Left kidney (tissue), 2 donors: ENCODE measurements around the gene CANT1. TPM values are rescaled to one million over a fixed set of nuclear protein-coding genes. Genes with fewer than 3 reads are reported as not detected.
"Not testable (repeated sequence)": the region's sequence is repeated elsewhere in the genome, so short reads cannot be mapped to it uniquely, and the experiment has no call there.

Experiments
- DNase-seq: peaks from one replicate; pipeline ENCODE4 v3.0.0-alpha.2; 2013
- polyA plus RNA-seq: library from polyadenylated mRNA; unstranded; fragments of 120-200 nt; gene quantifications from one replicate; pipeline ENCODE4 v1.2.1, GENCODE V29; 2013; ENCODE audit not compliant: insufficient read length

The CANT1 gene
- polyA plus RNA-seq, 1 donor: 44.8 TPM

DNA sequence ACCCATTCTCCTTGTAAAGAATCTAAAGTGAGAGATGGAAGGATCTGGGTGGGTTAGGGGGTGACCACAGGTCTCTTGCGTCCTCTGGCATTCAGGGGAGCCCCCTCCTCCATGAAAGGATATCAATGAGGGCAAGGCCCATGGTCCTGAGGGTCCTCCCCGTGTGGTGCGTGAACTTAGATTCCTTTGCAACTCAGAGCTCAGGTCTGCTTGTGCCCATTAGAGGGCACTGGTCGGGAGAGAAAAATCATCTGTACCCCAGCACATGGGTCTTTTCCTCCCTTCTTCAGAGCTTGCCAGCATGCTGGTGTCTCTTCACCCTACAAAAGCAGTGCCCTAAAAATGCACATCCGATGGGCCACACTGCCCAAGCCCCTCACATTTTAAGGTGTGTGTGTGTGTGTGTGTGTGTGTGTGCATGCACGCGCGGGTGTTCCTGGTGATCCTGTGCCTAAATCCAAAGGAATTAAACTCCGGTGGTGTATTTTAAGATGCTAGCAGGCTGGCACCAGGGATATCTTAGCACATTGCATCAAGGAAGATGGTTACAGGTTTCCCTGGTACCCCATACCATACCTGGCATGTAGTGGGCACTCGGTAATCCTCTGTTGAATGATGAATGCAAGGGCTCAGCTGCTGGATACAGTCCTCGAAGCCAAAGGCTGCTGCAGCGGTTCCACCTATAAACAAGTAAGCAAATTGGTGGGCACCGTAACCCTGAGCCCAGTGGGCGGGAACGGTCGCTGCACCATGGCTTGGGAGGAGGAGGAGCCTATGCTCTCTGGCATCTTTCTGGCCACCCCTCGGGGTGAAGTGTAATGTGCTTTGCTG is 19.1 kb upstream of the CANT1 start:
- no peak for DNase-seq

- DNase-seq: no peak
These were observed 18.4 kb upstream of the CANT1 start for GRCh38 chr17:79027925-79028491.

DNA sequence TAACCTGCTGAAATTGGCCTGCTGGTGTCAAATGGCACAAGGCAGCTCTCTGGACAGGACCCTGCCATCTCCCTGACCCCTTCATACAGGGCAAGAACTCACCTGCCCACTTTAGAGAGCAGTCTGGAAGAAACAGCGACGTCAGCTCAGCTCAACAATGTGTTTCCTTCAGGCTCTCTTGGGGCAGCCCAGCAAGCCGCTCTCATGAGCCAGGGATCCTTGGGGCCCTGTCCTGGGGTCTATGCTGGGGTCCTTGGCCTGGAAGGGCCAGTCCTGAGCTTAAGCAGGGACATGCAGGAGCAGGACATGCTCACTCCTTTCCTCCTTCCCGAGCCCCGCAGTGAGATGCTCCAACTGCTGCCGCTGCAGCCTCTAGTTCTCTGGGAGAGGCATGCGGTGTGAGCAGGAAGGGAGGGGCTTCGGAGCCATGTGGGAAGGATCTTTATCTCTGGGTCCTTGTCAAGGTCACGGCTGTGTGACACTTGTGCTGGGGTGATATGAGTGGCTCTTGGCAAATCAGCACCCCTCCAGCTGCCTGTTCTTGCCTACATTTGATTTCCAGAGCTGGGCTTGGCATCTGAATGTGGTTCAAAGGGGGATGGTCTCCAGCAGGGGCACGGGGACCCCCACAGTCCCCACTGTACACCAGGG is 17.8 kb upstream of the CANT1 start:
- DNase-seq: no peak

GRCh38 chr17:79026376-79027273 is 17.1 kb upstream of the CANT1 start:
- no peak for DNase-seq

- no peak for DNase-seq
These were observed 15.6 kb upstream of the CANT1 start for GRCh38 chr17:79024901-79025737.

- peak; percentile 31 for DNase-seq
These were observed 14.6 kb upstream of the CANT1 start, which contains the start of gene C1QTNF1 for GRCh38 chr17:79023886-79024771. Gene C1QTNF1, plus strand, starts transcription at chr17:79024169. Its CDS starts 19,800 bp downstream, at chr17:79043969.

GRCh38 chr17:79023180-79023705 is 13.7 kb upstream of the CANT1 start:
- no peak for DNase-seq

- DNase-seq: no peak
These were observed 13.0 kb upstream of the CANT1 start for GRCh38 chr17:79022507-79022991.

GRCh38 chr17:79021929-79022328 is 12.4 kb upstream of the CANT1 start:
- not testable (repeated sequence) for DNase-seq

DNA sequence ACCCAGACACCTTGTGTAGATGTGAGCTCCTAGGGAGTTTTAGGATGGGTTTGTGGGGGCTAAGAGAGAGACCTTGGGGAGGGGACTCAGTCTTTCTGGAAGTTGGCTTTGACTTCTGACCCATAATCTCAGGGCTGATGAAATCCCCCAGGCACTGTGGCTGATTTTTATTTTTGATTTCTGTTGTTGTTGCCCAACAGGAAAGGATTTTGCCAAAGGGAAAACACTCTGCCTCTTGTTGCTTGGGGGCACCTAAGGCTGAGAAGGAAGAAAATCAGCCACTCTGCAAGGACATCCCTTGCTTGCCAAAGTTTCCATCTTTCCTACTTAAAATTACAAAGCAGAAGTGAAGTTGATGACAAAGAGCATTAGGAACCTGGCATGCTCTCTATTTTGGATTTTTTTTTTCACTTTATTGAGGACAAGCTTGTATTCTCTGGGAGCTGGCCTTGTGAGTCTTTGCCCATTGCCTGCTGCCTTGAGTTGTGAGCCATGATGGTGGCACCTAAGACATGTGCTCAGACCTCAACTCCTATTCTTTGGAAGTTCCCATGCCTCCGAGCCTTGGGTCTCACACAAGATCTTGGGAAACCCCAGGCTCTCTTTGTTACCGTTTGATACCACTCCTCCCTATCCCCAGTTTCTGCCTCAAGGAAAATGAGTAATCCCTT is 11.2 kb upstream of the CANT1 start:
- no peak for DNase-seq

DNA sequence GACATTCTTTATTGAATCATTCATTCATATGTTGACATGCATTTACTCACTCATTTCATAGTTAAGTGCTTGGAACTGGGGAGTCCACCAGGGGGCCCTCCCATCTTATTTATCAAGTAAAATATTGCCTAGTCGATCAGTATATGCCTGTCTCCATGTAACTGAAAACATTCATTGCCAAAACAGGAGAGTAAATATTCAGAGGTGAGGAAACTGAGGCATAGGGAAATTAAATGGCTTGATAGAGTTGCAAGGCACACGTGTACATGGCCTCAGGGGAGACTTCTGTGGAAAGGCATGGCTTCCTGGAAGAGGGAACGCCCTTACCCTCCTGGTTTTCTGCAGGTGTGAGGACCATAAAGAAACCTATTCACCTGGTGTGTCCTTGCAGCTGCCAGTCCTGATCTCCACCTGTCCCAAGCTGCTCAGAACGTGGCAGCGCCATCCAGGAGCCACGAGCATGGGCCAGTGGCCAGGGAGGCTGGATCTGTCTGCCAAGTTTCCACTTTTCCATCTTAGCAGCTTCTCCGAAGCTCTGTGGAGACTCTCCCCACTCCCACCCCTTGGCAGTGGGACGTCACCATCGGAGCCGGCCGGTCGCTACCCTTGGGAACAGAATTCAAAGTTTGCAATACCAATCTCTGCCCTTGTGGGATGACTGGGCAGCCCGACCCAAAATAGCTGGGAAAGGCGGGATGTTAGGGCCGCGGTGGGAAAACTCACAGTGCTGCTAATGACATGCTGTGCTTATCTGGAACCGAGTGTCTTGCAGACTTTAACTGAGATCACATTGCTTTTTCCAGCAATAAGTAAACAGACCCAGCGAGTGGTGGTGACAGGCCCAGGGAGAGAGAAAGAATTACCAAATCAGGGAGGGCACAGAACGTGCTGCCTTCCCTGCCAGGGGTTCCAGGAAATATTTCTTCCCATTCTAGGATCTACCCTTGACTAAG is 10.3 kb upstream of the CANT1 start:
- no peak for DNase-seq

- DNase-seq: no peak
These were observed 9.7 kb upstream of the CANT1 start for GRCh38 chr17:79019261-79019631.

GRCh38 chr17:79018370-79018695 is 8.8 kb upstream of the CANT1 start:
- no peak for DNase-seq

- no peak for DNase-seq
These were observed 8.2 kb upstream of the CANT1 start for GRCh38 chr17:79017546-79018369.

- DNase-seq: no peak
These were observed 4.7 kb upstream of the CANT1 start for GRCh38 chr17:79014158-79014758.

GRCh38 chr17:79012563-79013134 is 3.1 kb upstream of the CANT1 start:
- no peak for DNase-seq
